Measurements from ENCODE around the gene ACBD7. TPM values are rescaled to one million over a fixed set of nuclear protein-coding genes. Genes with fewer than 3 reads are reported as not detected.

The ACBD7 gene
- polyA plus RNA-seq, 2 donors, result 0.09 to 0.10 TPM

- Histone ChIP-seq H3K4me1 (ENCODE audit: control insufficient read depth in 2 of 2, insufficient read depth in 2 of 2, low read length in 1 of 2) (no peaks in the 10 kb centered on the region), H3K4me3 (ENCODE audit: low read depth in 1 of 2, low read length in 2 of 2) (no peak within 1 kb of the TSS), H3K27me3 (ENCODE audit: control insufficient read depth in 1 of 2, insufficient read depth in 2 of 2, low read length in 2 of 2) (no peaks in the 10 kb centered on the region), H3K27ac (ENCODE audit: low read depth in 2 of 2, low read length in 1 of 2) (no peak within 1 kb of the TSS), H3K9me3 (ENCODE audit: control insufficient read depth in 2 of 2, insufficient read depth in 1 of 2, low read depth in 1 of 2, low read length in 1 of 2) (peaks cover 0 to 3% of the 10 kb centered on the region in 2 donors), H3K36me3 (ENCODE audit: control insufficient read depth in 2 of 2, insufficient read depth in 2 of 2, low read length in 1 of 2) (no peaks in the 10 kb centered on the region)
- WGBS, 2 donors, result 89 to 100% methylated on average over 1 of the region's 1 CpG
Measured at GRCh38 chr10:15043674-15044073, 44.9 kb downstream of the ACBD7 start, which contains the start of gene OLAH. Gene OLAH (plus strand): TSS chr10:15043943. CDS start chr10:15047289, 3,346 bp downstream.

GRCh38 chr10:15038416-15038815, 50.2 kb downstream of the ACBD7 start:
- Histone ChIP-seq H3K27ac (ENCODE audit: low read depth in 2 of 2, low read length in 1 of 2) (no peak overlapping the region), H3K4me1 (ENCODE audit: control insufficient read depth in 2 of 2, insufficient read depth in 2 of 2, low read length in 1 of 2) (no peaks in the 10 kb centered on the region), H3K4me3 (ENCODE audit: low read depth in 1 of 2, low read length in 2 of 2) (no peak overlapping the region), H3K27me3 (ENCODE audit: control insufficient read depth in 1 of 2, insufficient read depth in 2 of 2, low read length in 2 of 2) (no peaks in the 10 kb centered on the region), H3K36me3 (ENCODE audit: control insufficient read depth in 2 of 2, insufficient read depth in 2 of 2, low read length in 1 of 2) (no peaks in the 10 kb centered on the region), H3K9me3 (ENCODE audit: control insufficient read depth in 2 of 2, insufficient read depth in 1 of 2, low read depth in 1 of 2, low read length in 1 of 2) (peaks cover 0 to 1% of the 10 kb centered on the region in 2 donors)
- WGBS, 2 donors, result 80 to 89% methylated on average over 10 of the region's 10 CpGs

GRCh38 chr10:15037691-15038090, 50.9 kb downstream of the ACBD7 start:
- Histone ChIP-seq H3K36me3 (ENCODE audit: control insufficient read depth in 2 of 2, insufficient read depth in 2 of 2, low read length in 1 of 2) (no peaks in the 10 kb centered on the region), H3K9me3 (ENCODE audit: control insufficient read depth in 2 of 2, insufficient read depth in 1 of 2, low read depth in 1 of 2, low read length in 1 of 2) (no peaks in the 10 kb centered on the region), H3K4me1 (ENCODE audit: control insufficient read depth in 2 of 2, insufficient read depth in 2 of 2, low read length in 1 of 2) (no peaks in the 10 kb centered on the region), H3K4me3 (ENCODE audit: low read depth in 1 of 2, low read length in 2 of 2) (no peak overlapping the region), H3K27me3 (ENCODE audit: control insufficient read depth in 1 of 2, insufficient read depth in 2 of 2, low read length in 2 of 2) (no peaks in the 10 kb centered on the region), H3K27ac (ENCODE audit: low read depth in 2 of 2, low read length in 1 of 2) (no peak overlapping the region)
- 43 to 56% methylated on average over 4 of the region's 4 CpGs for whole genome bisulfite sequencing, 2 donors

GRCh38 chr10:15035385-15036301, 52.9 kb downstream of the ACBD7 start:
- H3K27me3 ChIP-seq (ENCODE audit: control insufficient read depth in 1 of 2, insufficient read depth in 2 of 2, low read length in 2 of 2), result no peaks in the 10 kb centered on the region
- H3K4me1 ChIP-seq (ENCODE audit: control insufficient read depth in 2 of 2, insufficient read depth in 2 of 2, low read length in 1 of 2), result no peaks in the 10 kb centered on the region
- no peaks in the 10 kb centered on the region for H3K9me3 ChIP-seq (ENCODE audit: control insufficient read depth in 2 of 2, insufficient read depth in 1 of 2, low read depth in 1 of 2, low read length in 1 of 2)
- WGBS, 2 donors, result 79 to 82% methylated on average over 18 of the region's 18 CpGs
- no peaks in the 10 kb centered on the region for H3K36me3 ChIP-seq (ENCODE audit: control insufficient read depth in 2 of 2, insufficient read depth in 2 of 2, low read length in 1 of 2)
- no peak overlapping the region for H3K4me3 ChIP-seq (ENCODE audit: low read depth in 1 of 2, low read length in 2 of 2)
- H3K27ac ChIP-seq (ENCODE audit: low read depth in 2 of 2, low read length in 1 of 2), result no peak overlapping the region

GRCh38 chr10:15027741-15028140, 60.8 kb downstream of the ACBD7 start:
- WGBS, 2 donors, result 72 to 88% methylated on average over 3 of the region's 3 CpGs
- Histone ChIP-seq H3K27me3 (ENCODE audit: control insufficient read depth in 1 of 2, insufficient read depth in 2 of 2, low read length in 2 of 2) (no peaks in the 10 kb centered on the region), H3K27ac (ENCODE audit: low read depth in 2 of 2, low read length in 1 of 2) (no peak overlapping the region), H3K4me1 (ENCODE audit: control insufficient read depth in 2 of 2, insufficient read depth in 2 of 2, low read length in 1 of 2) (no peaks in the 10 kb centered on the region), H3K36me3 (ENCODE audit: control insufficient read depth in 2 of 2, insufficient read depth in 2 of 2, low read length in 1 of 2) (no peaks in the 10 kb centered on the region), H3K9me3 (ENCODE audit: control insufficient read depth in 2 of 2, insufficient read depth in 1 of 2, low read depth in 1 of 2, low read length in 1 of 2) (peaks cover 0 to 3% of the 10 kb centered on the region in 2 donors), H3K4me3 (ENCODE audit: low read depth in 1 of 2, low read length in 2 of 2) (no peak overlapping the region)

Other genes starting within 250 kb of the ACBD7 start
- 1 to 10 TPM; 1.8 to 4.5 TPM for gene SUV39H2, start 209.9 kb downstream of the ACBD7 start, polyA plus RNA-seq
- 1 to 10 TPM; 5.7 to 6.5 TPM for gene DCLRE1C, start 134.7 kb downstream of the ACBD7 start, polyA plus RNA-seq
- gene MEIG1, start 129.4 kb downstream of the ACBD7 start, polyA plus RNA-seq, result under 1 TPM in 1 of 2 donors, not detected in 1; 0.16 TPM
- 1 to 10 TPM in 1 of 2 donors, under 1 TPM in 1; 0.31 to 6.9 TPM for gene OLAH, start 44.8 kb downstream of the ACBD7 start, polyA plus RNA-seq
- 10 to 100 TPM; 17.2 to 18.7 TPM for gene RPP38, start 8.6 kb upstream of the ACBD7 start, polyA plus RNA-seq
- gene NMT2, start 79.9 kb upstream of the ACBD7 start, polyA plus RNA-seq, result 1 to 10 TPM; 3.6 to 4.0 TPM

Measured in esophagus (tissue), 2 donors.